Suprapubic skin (tissue), 3 donors: ENCODE measurements around the gene MYH10.

ENCODE experiments used
- CTCF ChIP-seq, 2 donors: fragments of 200-600 bp in 1 of 2; fragments of 450-650 bp in 1 of 2; sonication (generic) in 1 of 2; IDR thresholded peaks; one replicate each; pipeline ENCODE4 v1.5.1; 2016 to 2019; ENCODE audit warnings: antibody characterized with exemption in 2 of 2, mild to moderate bottlenecking in 1 of 2, moderate library complexity in 1 of 2
- POLR2AphosphoS5 ChIP-seq, 3 donors: sonication (generic); formaldehyde crosslinking; IDR thresholded peaks; one replicate each; pipeline ENCODE4 v1.6.1; 2017; ENCODE audit warnings: antibody characterized with exemption in 3 of 3

- TF ChIP-seq POLR2AphosphoS5 (IDR thresholded peaks at IDR 0.05) (no peak), CTCF (IDR thresholded peaks at IDR 0.05) (no peak)
Measured at GRCh38 chr17:8679126-8679525, 48.6 kb upstream of the MYH10 start.
